SK-N-MC (cell line): ENCODE results near the gene GABRB2.

Source experiments
- DNase-seq: peaks from one replicate; pipeline ENCODE4 v3.0.0-alpha.2; 2011; ENCODE audit warnings: low read depth, low spot score
- H3K27ac ChIP-seq: fragments of 200-600 bp; sonication (generic); 2 replicates; pipeline ENCODE4 v1.5.1; 2016; ENCODE audit warnings: mixed run types
- H3K36me3 ChIP-seq: fragments of 200-600 bp; sonication (generic); 2 replicates; pipeline ENCODE4 v1.6.1; 2017; ENCODE audit warnings: antibody characterized with exemption, low read length, mixed read lengths; ENCODE audit not compliant: insufficient read depth
- H3K4me3 ChIP-seq: fragments of 200-600 bp; sonication (generic); 2 replicates; pipeline ENCODE4 v1.5.1; 2016
- H3K9ac ChIP-seq: fragments of 200-600 bp; sonication (generic); 2 replicates; pipeline ENCODE4 v1.8.0; 2017; ENCODE audit warnings: mixed run types, mixed read lengths; ENCODE audit not compliant: insufficient read length
- H3K9me3 ChIP-seq: fragments of 200-600 bp; sonication (generic); 2 replicates; pipeline ENCODE4 v1.6.1; 2017; ENCODE audit warnings: low read depth, mild to moderate bottlenecking, antibody characterized with exemption, low read length, moderate library complexity, mixed read lengths
- EZH2 ChIP-seq: fragments of 200-600 bp; sonication (generic); IDR thresholded peaks from one replicate; pipeline ENCODE4 v1.6.1; 2017; ENCODE audit warnings: antibody characterized with exemption
- FOXP2 ChIP-seq: optimal IDR thresholded peaks from 2 replicates; pipeline ENCODE3; 2011; ENCODE audit warnings: mild to moderate bottlenecking, moderate library complexity; ENCODE audit not compliant: insufficient read depth; ENCODE audit errors: extremely low read length, control extremely low read depth
- POLR2AphosphoS5 ChIP-seq: IDR thresholded peaks from 2 replicates; pipeline ENCODE4 v1.6.1; 2012; ENCODE audit warnings: mild to moderate bottlenecking, low read depth, low read length, borderline replicate concordance

Gene GABRB2

GRCh38 chr5:161287436-161287835, 259.1 kb downstream of the GABRB2 start:
- no peak for TF ChIP-seq EZH2
- TF ChIP-seq POLR2AphosphoS5, result no peak
- no peak for TF ChIP-seq FOXP2
- H3K4me3 ChIP-seq, result no peak overlapping the region
- no peak overlapping the region for H3K9ac ChIP-seq
- H3K9me3 ChIP-seq, result no peaks in the 10 kb centered on the region
- DNase-seq, result no peak
- no peak overlapping the region for H3K27ac ChIP-seq
- no peaks in the 10 kb centered on the region for H3K36me3 ChIP-seq

GRCh38 chr5:161286066-161286655, 260.4 kb downstream of the GABRB2 start:
- no peak overlapping the region for H3K9ac ChIP-seq
- DNase-seq, result no peak
- H3K36me3 ChIP-seq, result no peaks in the 10 kb centered on the region
- H3K9me3 ChIP-seq, result no peaks in the 10 kb centered on the region
- no peak overlapping the region for H3K27ac ChIP-seq
- no peak overlapping the region for H3K4me3 ChIP-seq
- TF ChIP-seq EZH2 (no peak), FOXP2 (no peak), POLR2AphosphoS5 (no peak)

GRCh38 chr5:161284445-161284844, 262.1 kb downstream of the GABRB2 start:
- Histone ChIP-seq H3K36me3 (no peaks in the 10 kb centered on the region), H3K9ac (no peak overlapping the region), H3K4me3 (no peak overlapping the region), H3K27ac (no peak overlapping the region), H3K9me3 (no peaks in the 10 kb centered on the region)
- DNase-seq, result no peak
- no peak for TF ChIP-seq EZH2
- no peak for TF ChIP-seq POLR2AphosphoS5
- TF ChIP-seq FOXP2, result no peak

DNA sequence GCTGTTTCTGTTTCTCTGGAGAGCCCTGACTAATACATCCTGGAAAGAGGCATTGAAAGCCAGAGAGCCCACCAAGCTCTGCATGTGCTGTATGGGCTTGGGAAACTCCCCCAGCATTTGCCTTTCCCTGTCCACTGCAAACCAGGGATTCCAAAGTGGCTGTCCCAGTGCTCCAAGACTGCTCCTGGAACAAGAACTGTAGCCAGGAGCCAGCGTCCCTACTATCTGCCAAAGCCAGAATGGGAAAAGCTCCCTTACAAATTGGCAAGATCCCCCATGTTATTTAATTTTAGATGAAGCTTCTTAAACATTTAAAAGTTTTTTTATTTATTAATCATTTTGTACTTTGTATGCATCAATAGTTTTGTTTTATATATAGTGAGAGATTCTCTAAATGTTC, 263.2 kb downstream of the GABRB2 start:
- Histone ChIP-seq H3K9ac (no peak overlapping the region), H3K27ac (no peak overlapping the region), H3K9me3 (no peaks in the 10 kb centered on the region), H3K36me3 (no peaks in the 10 kb centered on the region), H3K4me3 (no peak overlapping the region)
- TF ChIP-seq POLR2AphosphoS5, result no peak
- TF ChIP-seq EZH2, result no peak
- no peak for TF ChIP-seq FOXP2
- no peak for DNase-seq

- TF ChIP-seq EZH2 (no peak), FOXP2 (no peak), POLR2AphosphoS5 (no peak)
- Histone ChIP-seq H3K9ac (no peak overlapping the region), H3K36me3 (no peaks in the 10 kb centered on the region), H3K9me3 (no peaks in the 10 kb centered on the region), H3K27ac (no peak overlapping the region), H3K4me3 (no peak overlapping the region)
- DNase-seq, result no peak
Observed at GRCh38 chr5:161278739-161279660, 267.5 kb downstream of the GABRB2 start.

- no peak overlapping the region for H3K4me3 ChIP-seq
- no peak overlapping the region for H3K27ac ChIP-seq
- no peak for DNase-seq
- no peak for TF ChIP-seq FOXP2
- no peaks in the 10 kb centered on the region for H3K9me3 ChIP-seq
- H3K36me3 ChIP-seq, result no peaks in the 10 kb centered on the region
- no peak overlapping the region for H3K9ac ChIP-seq
Observed at GRCh38 chr5:161277011-161277410, 269.5 kb downstream of the GABRB2 start.

DNA sequence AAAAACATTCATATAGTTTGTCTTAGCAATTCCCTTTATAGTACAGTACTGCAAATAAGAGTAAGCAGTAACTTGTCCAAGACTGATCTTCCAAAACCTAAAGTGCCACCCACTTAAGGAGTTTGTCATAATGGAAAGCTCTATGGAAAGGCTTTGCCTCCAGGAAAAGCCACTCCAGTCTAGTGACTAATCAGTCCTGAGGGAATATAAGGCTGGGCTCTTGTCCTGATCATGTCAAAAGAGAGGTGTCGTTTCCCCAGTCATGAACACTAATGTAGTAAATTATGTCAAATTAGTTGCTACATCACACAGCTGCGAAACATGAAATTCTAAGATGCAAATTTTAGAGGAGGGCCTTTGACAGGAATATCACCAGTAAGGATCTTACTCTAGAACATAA, 271.6 kb downstream of the GABRB2 start:
- TF ChIP-seq EZH2, result no peak
- TF ChIP-seq POLR2AphosphoS5, result no peak
- no peak for TF ChIP-seq FOXP2
- H3K9me3 ChIP-seq, result no peaks in the 10 kb centered on the region
- H3K4me3 ChIP-seq, result no peak overlapping the region
- no peaks in the 10 kb centered on the region for H3K36me3 ChIP-seq
- no peak for DNase-seq
- H3K27ac ChIP-seq, result no peak overlapping the region
- H3K9ac ChIP-seq, result no peak overlapping the region

DNA sequence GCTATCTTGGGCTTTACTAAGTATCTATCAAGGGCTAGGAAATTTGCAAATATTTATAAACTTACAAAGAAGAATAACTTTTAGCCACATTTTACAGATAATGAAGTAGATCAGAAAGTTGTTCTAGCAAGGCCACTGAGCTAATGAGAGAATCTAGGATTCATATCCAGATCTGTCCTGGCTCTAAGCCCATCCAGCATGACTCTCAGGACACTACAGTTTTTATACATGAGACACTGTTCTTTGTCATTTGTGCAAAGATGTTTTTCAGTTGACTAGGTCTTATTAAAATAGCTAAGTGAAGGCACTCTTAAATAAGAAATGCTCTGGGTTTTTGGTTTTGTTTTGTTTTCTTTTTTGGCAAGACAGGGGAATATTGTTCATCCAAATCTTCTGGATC, 273.1 kb downstream of the GABRB2 start:
- no peaks in the 10 kb centered on the region for H3K36me3 ChIP-seq
- no peak for TF ChIP-seq FOXP2
- TF ChIP-seq POLR2AphosphoS5, result no peak
- no peak for TF ChIP-seq EZH2

More for the DNA sequence above, 273.1 kb downstream of the GABRB2 start:
- Histone ChIP-seq H3K4me3 (no peak overlapping the region), H3K9me3 (no peaks in the 10 kb centered on the region), H3K9ac (no peak overlapping the region), H3K27ac (no peak overlapping the region)
- DNase-seq, result no peak
